Rectal smooth muscle tissue (tissue), 1 donor: ENCODE data around the gene DCLK2.
"Not testable (repeated sequence)": the region's sequence is repeated elsewhere in the genome, so short reads cannot be mapped to it uniquely, and the experiment has no call there.

Experiments
- H3K27ac ChIP-seq: one replicate; pipeline ENCODE4 v1.7.0; 2013; ENCODE audit warnings: low read depth, low read length, inconsistent platforms
- H3K27me3 ChIP-seq: one replicate; pipeline ENCODE4 v1.7.0; 2013; ENCODE audit warnings: low read length; ENCODE audit not compliant: control insufficient read depth, insufficient read depth
- H3K36me3 ChIP-seq: one replicate; pipeline ENCODE4 v1.7.0; 2013; ENCODE audit warnings: low read length; ENCODE audit not compliant: control insufficient read depth, insufficient read depth
- H3K4me1 ChIP-seq: one replicate; pipeline ENCODE4 v1.7.0; 2013; ENCODE audit warnings: low read length; ENCODE audit not compliant: control insufficient read depth, insufficient read depth
- H3K4me3 ChIP-seq: one replicate; pipeline ENCODE4 v1.7.0; 2013; ENCODE audit warnings: low read length
- H3K9ac ChIP-seq: one replicate; pipeline ENCODE4 v1.7.0; 2013; ENCODE audit warnings: low read length

Gene DCLK2

DNA sequence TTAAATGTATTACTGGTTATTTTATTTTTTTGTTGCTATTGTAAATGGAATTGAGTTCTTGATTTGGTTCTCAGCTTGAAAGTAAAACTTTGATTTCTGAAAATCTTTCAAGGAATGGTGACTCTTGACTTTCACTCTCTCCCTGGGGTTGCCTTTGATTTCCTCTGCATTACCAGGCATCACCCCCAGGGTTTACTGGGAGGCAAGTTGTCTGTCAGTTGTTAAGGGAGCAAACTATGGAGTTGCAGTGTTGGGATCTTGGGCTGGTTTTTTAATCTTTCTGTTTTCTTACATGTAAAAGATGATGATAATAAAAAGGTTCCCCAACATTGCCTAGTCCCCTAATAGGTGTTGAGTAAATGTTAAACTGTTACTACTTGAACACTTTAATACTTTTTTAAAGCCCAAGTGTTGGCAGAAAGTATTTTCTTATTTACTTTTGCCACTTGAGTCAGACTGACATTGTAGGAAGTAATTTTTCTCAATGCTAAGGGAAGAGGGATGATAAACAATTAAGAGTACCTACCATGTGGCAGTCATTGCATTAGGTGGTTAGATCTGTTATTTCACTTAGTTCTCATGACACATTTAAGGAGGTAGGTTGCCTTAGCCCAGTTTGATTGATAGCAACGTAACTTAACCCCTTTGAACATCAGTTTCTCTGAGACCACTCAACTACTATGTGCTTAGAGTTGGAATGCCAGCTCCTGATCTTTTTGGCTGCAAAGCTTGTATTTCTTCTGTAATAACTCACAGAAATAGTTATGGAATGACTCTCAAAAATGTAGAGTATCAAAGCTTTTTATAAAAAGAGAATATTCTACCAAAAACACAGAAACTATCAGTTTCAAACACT lies 67.1 kb downstream of the DCLK2 start:
- H3K27ac ChIP-seq, result no peak overlapping the region
- H3K9ac ChIP-seq, result no peak overlapping the region
- H3K4me1 ChIP-seq, result peaks cover 7% of the 10 kb centered on the region
- no peak overlapping the region for H3K4me3 ChIP-seq
- H3K27me3 ChIP-seq, result no peaks in the 10 kb centered on the region
- no peaks in the 10 kb centered on the region for H3K36me3 ChIP-seq

DNA sequence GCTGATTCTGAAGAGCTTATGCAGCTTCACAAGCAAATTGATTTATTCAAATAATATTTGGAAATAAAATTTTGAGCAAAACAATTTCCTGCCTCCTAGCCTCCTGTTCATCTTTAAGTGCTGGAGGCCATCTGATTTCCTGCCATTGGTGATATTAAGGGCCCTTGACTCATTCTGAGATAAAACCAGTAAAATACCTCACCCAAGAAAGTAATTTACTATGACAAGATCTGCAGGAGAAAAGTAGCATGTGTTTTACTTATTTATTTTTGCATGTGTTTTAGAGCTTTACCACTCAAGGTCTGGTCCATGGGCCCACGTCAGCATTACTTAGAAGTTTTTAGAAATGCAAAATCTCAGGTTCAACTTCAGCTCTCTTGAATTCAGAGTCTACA lies 67.7 kb downstream of the DCLK2 start:
- Histone ChIP-seq H3K9ac (no peak overlapping the region), H3K4me3 (no peak overlapping the region), H3K4me1 (peaks cover 9% of the 10 kb centered on the region)

DNA sequence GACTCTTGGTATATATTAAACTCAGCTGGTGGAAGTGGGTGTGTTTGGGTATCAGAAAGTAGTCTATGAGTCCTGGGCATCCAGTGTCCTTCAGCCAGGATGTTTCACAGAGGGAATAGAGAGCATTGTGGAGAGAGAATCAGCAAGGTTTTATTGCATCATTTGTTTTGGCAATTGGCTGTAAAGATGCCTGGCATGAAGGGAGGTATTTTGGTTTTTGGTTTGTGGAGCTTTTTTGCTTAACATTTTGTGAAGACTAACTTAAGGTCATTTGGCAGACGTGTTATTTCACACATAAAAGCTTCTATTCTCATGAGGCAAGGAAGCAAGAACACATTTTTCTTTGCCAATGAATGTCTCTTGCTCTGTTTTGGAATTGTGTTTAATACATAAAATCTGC lies 71.1 kb downstream of the DCLK2 start:
- Histone ChIP-seq H3K4me1 (peaks cover 19% of the 10 kb centered on the region), H3K9ac (no peak overlapping the region)

More for the DNA sequence above, 67.7 kb downstream of the DCLK2 start:
- Histone ChIP-seq H3K36me3 (no peaks in the 10 kb centered on the region), H3K27me3 (no peaks in the 10 kb centered on the region), H3K27ac (no peak overlapping the region)

DNA sequence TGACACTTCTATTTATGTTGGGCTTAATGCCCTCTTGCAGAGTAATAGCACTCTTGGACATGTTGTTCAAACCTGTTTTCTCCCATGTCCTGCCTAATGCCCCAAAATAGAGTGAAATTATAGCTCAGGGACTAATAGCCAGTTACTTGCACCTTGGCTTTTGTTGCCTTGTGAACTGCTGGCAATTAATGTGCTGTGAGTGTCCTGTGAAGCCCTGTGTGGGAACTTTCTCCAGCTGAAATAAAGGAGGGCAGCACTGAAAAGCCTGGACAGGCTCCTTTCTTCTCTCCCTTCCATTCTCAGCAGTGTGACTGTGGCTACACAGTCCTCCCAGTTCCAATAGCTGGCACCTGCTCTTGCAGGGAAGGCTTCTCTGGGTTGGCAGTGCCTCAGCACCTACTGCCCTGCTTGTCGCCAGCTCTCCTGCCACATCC lies 72.4 kb downstream of the DCLK2 start:
- peaks cover 19% of the 10 kb centered on the region for H3K4me1 ChIP-seq
- no peak overlapping the region for H3K27ac ChIP-seq

More for the DNA sequence above, 71.1 kb downstream of the DCLK2 start:
- Histone ChIP-seq H3K4me3 (no peak overlapping the region), H3K27me3 (no peaks in the 10 kb centered on the region), H3K27ac (no peak overlapping the region), H3K36me3 (no peaks in the 10 kb centered on the region)

DNA sequence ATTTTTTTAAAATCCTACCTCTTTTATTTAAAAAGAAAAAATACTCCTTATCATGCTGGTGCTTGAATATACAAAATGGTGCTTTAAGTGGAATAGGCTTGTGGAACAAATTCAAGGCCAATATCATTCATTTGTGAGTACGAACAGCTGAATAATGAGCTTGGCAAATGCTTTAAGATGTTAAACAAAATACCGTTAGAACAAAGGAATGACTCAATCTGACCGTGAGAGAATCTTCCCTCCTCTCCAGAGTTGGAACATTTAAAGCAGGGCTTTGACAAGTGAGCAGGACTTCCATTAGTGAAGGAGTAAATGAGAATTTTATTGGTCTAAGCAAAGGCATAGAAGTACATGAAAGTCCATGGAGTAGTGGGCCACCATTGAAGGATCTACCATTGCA lies 74.5 kb downstream of the DCLK2 start:
- Histone ChIP-seq H3K4me3 (no peak overlapping the region), H3K9ac (no peak overlapping the region), H3K27ac (no peak overlapping the region), H3K36me3 (no peaks in the 10 kb centered on the region), H3K4me1 (peaks cover 19% of the 10 kb centered on the region), H3K27me3 (no peaks in the 10 kb centered on the region)

More for the DNA sequence above, 72.4 kb downstream of the DCLK2 start:
- Histone ChIP-seq H3K9ac (no peak overlapping the region), H3K36me3 (no peaks in the 10 kb centered on the region), H3K4me3 (no peak overlapping the region), H3K27me3 (no peaks in the 10 kb centered on the region)

DNA sequence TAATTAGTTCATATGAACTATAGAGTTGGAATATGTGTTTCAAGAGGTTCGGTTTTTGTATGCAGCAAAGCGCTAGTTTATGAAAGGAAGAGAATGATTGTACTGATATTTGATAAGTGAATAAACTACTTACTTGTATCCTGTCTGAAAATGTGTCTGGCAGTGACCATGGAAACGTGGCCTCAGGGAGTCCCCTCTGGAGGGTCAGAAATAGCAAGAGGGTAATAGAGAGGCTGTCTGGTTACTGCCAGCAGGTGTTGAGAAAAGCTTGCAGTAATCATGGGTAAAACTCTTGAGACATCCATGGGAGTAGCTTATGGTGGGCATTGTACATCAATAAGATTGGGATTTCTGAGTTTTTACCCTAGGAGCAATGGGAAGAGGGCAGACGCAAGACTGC lies 77.1 kb downstream of the DCLK2 start:
- no peak overlapping the region for H3K4me3 ChIP-seq
- H3K27ac ChIP-seq, result no peak overlapping the region
- no peak overlapping the region for H3K9ac ChIP-seq
- H3K4me1 ChIP-seq, result peaks cover 12% of the 10 kb centered on the region
- no peaks in the 10 kb centered on the region for H3K36me3 ChIP-seq
- H3K27me3 ChIP-seq, result no peaks in the 10 kb centered on the region

DNA sequence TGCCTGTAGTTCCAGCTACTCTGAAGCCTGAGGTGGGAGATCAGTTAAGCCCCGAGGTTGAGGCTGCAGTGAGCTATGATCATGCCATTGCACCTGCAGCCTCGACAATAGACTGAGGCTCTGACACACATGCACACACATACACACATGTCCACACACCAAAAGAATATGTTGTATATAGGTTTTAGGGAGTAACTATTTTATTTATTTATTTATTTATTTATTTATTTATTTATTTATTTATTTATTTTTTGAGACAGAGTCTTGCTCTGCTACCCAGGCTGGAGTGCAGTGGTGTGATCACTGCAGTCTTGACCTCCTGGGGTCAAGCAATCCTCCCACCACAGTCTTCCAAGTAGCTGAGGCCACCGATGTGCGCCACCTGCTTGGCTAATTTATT lies 78.3 kb downstream of the DCLK2 start:
- H3K36me3 ChIP-seq, result no peaks in the 10 kb centered on the region
- no peak overlapping the region for H3K27ac ChIP-seq
- no peak overlapping the region for H3K4me3 ChIP-seq
- no peak overlapping the region for H3K9ac ChIP-seq
- no peaks in the 10 kb centered on the region for H3K27me3 ChIP-seq
- peaks cover 6% of the 10 kb centered on the region for H3K4me1 ChIP-seq

DNA sequence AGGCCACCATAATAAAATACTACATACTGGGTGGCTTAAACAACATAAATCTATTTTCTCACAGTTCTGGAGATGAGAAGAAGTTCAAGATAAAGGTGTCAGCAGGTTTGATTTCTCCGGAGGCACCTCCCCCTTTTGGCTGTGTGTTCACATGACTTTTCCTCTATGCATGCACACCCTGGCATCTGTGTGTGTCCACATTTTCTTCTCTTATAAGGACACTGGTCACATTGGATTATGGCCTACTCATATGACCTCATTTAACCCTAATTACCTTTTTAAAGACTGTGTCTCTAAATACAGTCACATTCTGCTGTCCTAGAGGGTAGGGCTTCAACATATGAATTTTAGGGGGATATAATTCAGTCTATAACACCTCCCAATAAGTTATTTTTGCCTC lies 79.8 kb downstream of the DCLK2 start:
- no peak overlapping the region for H3K4me3 ChIP-seq
- H3K27me3 ChIP-seq, result no peaks in the 10 kb centered on the region
- H3K9ac ChIP-seq, result no peak overlapping the region
- peaks cover 2% of the 10 kb centered on the region for H3K4me1 ChIP-seq
- H3K36me3 ChIP-seq, result no peaks in the 10 kb centered on the region
- no peak overlapping the region for H3K27ac ChIP-seq

DNA sequence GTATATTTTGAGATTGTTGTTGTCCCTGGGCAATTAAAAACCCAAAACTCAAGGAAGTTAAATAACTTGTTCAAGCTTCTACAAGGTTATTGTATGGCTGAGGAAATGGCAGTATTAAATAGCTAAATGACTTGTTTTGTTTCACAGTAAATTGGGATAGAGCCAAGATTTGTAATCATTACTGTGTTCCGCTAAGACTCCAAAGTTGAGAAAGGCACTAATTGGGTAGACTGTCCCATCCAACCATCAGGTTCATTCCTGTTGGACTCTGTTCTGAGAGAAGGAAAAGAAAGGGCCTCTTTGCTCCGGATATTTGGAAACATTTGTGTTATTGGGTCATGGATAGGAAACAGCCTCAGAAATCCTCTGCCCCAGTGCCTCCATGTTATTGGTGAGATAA lies 82.2 kb downstream of the DCLK2 start:
- Histone ChIP-seq H3K27me3 (no peaks in the 10 kb centered on the region), H3K9ac (no peak overlapping the region), H3K4me3 (no peak overlapping the region), H3K36me3 (no peaks in the 10 kb centered on the region), H3K27ac (no peak overlapping the region), H3K4me1 (no peaks in the 10 kb centered on the region)

DNA sequence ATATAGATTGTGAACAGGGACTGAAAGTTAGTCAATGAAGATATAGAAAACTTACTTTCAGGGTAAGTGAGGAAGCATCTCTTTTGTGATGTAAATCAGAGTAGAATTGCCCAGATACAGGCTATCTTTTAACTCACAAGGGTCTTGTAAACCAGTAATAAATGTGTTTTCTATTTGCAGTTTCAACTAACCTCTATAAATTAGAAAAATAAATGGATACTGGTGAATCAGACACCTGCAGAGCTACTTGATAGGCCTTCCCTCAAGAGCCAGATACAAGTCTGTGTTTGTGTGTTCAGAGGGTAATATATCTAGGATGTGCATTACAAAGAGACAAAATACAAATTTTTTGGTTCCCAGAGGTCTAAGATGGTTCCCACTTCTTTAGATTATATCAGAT lies 82.9 kb downstream of the DCLK2 start:
- Histone ChIP-seq H3K4me1 (no peaks in the 10 kb centered on the region), H3K27ac (no peak overlapping the region)

DNA sequence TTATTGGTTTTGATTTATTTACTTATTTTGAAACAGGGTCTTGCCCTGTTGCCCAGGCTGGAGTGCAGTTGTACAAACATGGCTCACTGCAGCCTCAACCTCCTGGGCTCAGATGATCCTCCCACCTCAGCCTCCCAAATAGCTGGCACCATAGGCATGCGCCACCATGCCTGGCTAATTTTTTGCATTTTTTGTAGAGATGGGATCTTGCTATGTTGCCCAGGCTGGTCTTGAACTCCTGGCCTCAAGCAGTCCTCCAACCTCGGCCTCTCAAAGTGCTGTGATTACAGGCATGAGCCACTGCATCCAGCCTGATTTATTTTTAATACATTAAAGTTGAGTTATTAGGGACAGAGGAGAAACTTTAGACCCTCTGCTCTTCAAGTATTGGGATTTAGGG lies 83.8 kb downstream of the DCLK2 start:
- not testable (repeated sequence) for H3K9ac ChIP-seq, H3K27me3 ChIP-seq, H3K36me3 ChIP-seq, H3K4me3 ChIP-seq, H3K4me1 ChIP-seq, H3K27ac ChIP-seq

More for the DNA sequence above, 82.9 kb downstream of the DCLK2 start:
- no peaks in the 10 kb centered on the region for H3K27me3 ChIP-seq
- H3K4me3 ChIP-seq, result no peak overlapping the region
- H3K9ac ChIP-seq, result no peak overlapping the region
- H3K36me3 ChIP-seq, result no peaks in the 10 kb centered on the region

DNA sequence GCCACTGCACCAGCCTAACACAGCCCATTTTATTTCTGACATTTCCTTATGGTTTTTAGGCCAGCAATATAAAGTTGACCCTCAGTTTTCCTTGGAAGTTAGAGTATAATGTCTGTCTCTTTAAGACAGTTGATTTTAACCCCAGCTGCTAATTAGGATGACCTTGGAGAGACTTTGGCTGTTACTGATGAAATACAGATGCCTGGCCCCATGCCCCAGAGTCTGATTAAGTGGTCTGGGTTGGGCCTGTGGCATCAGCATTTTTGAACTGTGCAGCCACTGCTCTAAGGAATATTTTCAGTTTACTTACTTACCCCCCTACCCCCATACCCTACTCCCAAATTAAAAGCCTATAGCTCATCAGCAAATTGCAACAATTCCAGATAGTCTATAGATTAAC lies 85.8 kb downstream of the DCLK2 start:
- Histone ChIP-seq H3K27ac (no peak overlapping the region), H3K36me3 (no peaks in the 10 kb centered on the region), H3K9ac (no peak overlapping the region), H3K4me3 (no peak overlapping the region), H3K27me3 (no peaks in the 10 kb centered on the region), H3K4me1 (no peaks in the 10 kb centered on the region)

DNA sequence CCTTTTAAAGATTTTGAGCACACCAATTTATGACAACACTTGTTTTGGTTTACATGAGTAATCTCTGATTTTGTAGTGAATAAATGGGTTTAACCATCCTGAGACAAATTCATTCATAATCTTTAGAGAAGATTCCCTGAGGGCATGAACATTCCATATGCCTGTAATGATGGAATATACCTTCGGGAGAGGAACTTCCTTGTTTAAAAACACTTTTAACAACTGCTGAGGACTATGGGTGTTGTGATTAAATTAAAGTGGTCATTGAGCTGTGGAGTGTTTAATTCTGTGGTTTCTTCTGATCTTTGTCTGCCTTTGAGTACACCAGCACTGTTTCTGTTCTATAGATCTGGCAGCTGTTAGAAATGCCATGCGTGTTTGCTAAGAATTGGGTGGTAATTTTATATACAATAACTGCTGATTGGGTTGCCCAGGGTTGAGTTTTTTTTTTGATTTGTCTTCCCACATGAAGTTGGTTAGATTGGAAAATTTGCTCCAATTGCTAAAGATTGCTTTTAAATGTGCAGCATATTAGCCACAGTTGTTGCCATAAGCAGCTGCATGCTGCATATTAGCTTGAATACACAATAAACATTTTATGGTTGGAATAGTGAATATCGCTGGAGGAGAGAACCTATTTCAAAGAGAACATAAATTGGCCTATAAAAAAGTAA lies 86.8 kb downstream of the DCLK2 start:
- H3K27ac ChIP-seq, result no peak overlapping the region
- H3K4me3 ChIP-seq, result no peak overlapping the region
- H3K27me3 ChIP-seq, result no peaks in the 10 kb centered on the region
- H3K9ac ChIP-seq, result no peak overlapping the region
- no peaks in the 10 kb centered on the region for H3K36me3 ChIP-seq
- H3K4me1 ChIP-seq, result no peaks in the 10 kb centered on the region
